Esophagus (tissue), 2 donors: ENCODE measurements around the gene LDHB. TPM values are rescaled to one million over a fixed set of nuclear protein-coding genes. Genes with fewer than 3 reads are reported as not detected.
"Not testable (repeated sequence)": the region's sequence is repeated elsewhere in the genome, so short reads cannot be mapped to it uniquely, and the experiment has no call there.

ENCODE experiments used
- H3K27ac ChIP-seq, 2 donors: one replicate each; pipeline ENCODE4 v1.5.1; 2013; ENCODE audit warnings: low read depth in 2 of 2, mild to moderate bottlenecking in 2 of 2, inconsistent platforms in 1 of 2, low read length in 1 of 2, moderate library complexity in 1 of 2
- H3K27me3 ChIP-seq, 2 donors: one replicate each; pipeline ENCODE4 v1.6.1; 2013; ENCODE audit warnings: low read length in 2 of 2, control low read depth in 1 of 2, mild to moderate bottlenecking in 1 of 2; ENCODE audit not compliant: insufficient read depth in 2 of 2, control insufficient read depth in 1 of 2
- H3K36me3 ChIP-seq, 2 donors: one replicate each; pipeline ENCODE4 v1.6.1; 2013; ENCODE audit warnings: low read length in 1 of 2; ENCODE audit not compliant: control insufficient read depth in 2 of 2, insufficient read depth in 2 of 2
- H3K4me1 ChIP-seq, 2 donors: one replicate each; pipeline ENCODE4 v1.6.1; 2013; ENCODE audit warnings: low read length in 1 of 2; ENCODE audit not compliant: control insufficient read depth in 2 of 2, insufficient read depth in 2 of 2
- H3K4me3 ChIP-seq, 2 donors: one replicate each; pipeline ENCODE4 v1.5.1; 2013; ENCODE audit warnings: low read length in 2 of 2, mild to moderate bottlenecking in 2 of 2, low read depth in 1 of 2, moderate library complexity in 1 of 2
- H3K9me3 ChIP-seq, 2 donors: one replicate each; pipeline ENCODE4 v1.6.1; 2013; ENCODE audit warnings: mild to moderate bottlenecking in 2 of 2, low read depth in 1 of 2, low read length in 1 of 2, moderate library complexity in 1 of 2; ENCODE audit not compliant: control insufficient read depth in 2 of 2, insufficient read depth in 1 of 2
- WGBS, 2 donors: extraction: QIAGEN DNeasy Blood & Tissue Kit; methylation state at CpG; one replicate each; pipeline ENCODE4 v1.1.7; 2013; 5-methylcytosine and 5-hydroxymethylcytosine counted together
- polyA plus RNA-seq, 2 donors: library from polyadenylated mRNA; stranded (reverse); fragments of 200-250 nt; gene quantifications; one replicate each; pipeline ENCODE4 v1.2.3, GENCODE V29; 2013
- donor health status: healthy with polysubstance abuse.
- donor health status: Bipolar disorder and iron deficiency.

Gene LDHB
- polyA plus RNA-seq, 2 donors: 92.1 to 193 TPM

- Histone ChIP-seq H3K27me3 (no peaks in the 10 kb centered on the region), H3K27ac (no peak overlapping the region), H3K36me3 (no peaks in the 10 kb centered on the region), H3K9me3 (no peaks in the 10 kb centered on the region), H3K4me1 (no peaks in the 10 kb centered on the region), H3K4me3 (no peak overlapping the region)
- WGBS, 2 donors: 72 to 81% methylated on average over 3 of the region's 3 CpGs
Measured at GRCh38 chr12:21683115-21683514, 25.5 kb upstream of the LDHB start.

- Histone ChIP-seq H3K4me1 (no peaks in the 10 kb centered on the region), H3K27me3 (no peaks in the 10 kb centered on the region), H3K4me3 (no peak overlapping the region), H3K27ac (no peak overlapping the region), H3K36me3 (no peaks in the 10 kb centered on the region), H3K9me3 (no peaks in the 10 kb centered on the region)
- 29 to 48% methylated on average over 1 of the region's 1 CpG for WGBS, 2 donors
Measured at GRCh38 chr12:21678959-21679358, 21.3 kb upstream of the LDHB start.

- H3K36me3 ChIP-seq: no peaks in the 10 kb centered on the region
- H3K4me3 ChIP-seq: no peak overlapping the region
- H3K9me3 ChIP-seq: no peaks in the 10 kb centered on the region
- no peaks in the 10 kb centered on the region for H3K27me3 ChIP-seq
- no peak overlapping the region for H3K27ac ChIP-seq
- whole genome bisulfite sequencing, 2 donors: 65 to 66% methylated on average over 7 of the region's 7 CpGs
- no peaks in the 10 kb centered on the region for H3K4me1 ChIP-seq
Measured at GRCh38 chr12:21677622-21678277, 20.1 kb upstream of the LDHB start.

GRCh38 chr12:21677204-21677603, 19.6 kb upstream of the LDHB start:
- Histone ChIP-seq H3K9me3 (no peaks in the 10 kb centered on the region), H3K4me3 (no peak overlapping the region), H3K27ac (no peak overlapping the region), H3K27me3 (no peaks in the 10 kb centered on the region), H3K36me3 (no peaks in the 10 kb centered on the region), H3K4me1 (no peaks in the 10 kb centered on the region)
- 90 to 91% methylated on average over 13 of the region's 13 CpGs for WGBS, 2 donors

GRCh38 chr12:21676776-21677175, 19.1 kb upstream of the LDHB start:
- no peaks in the 10 kb centered on the region for H3K36me3 ChIP-seq
- no peaks in the 10 kb centered on the region for H3K4me1 ChIP-seq
- no peak overlapping the region for H3K27ac ChIP-seq
- H3K9me3 ChIP-seq: no peaks in the 10 kb centered on the region
- 85 to 88% methylated on average over 3 of the region's 3 CpGs for WGBS, 2 donors
- no peak overlapping the region for H3K4me3 ChIP-seq
- no peaks in the 10 kb centered on the region for H3K27me3 ChIP-seq

GRCh38 chr12:21675641-21676040, 18.0 kb upstream of the LDHB start:
- Histone ChIP-seq H3K9me3 (no peaks in the 10 kb centered on the region), H3K4me1 (no peaks in the 10 kb centered on the region), H3K27ac (no peak overlapping the region), H3K4me3 (no peak overlapping the region), H3K27me3 (no peaks in the 10 kb centered on the region), H3K36me3 (no peaks in the 10 kb centered on the region)
- 57 to 67% methylated on average over 3 of the region's 3 CpGs for WGBS, 2 donors

- Histone ChIP-seq H3K9me3 (no peaks in the 10 kb centered on the region), H3K27ac (no peak overlapping the region), H3K27me3 (no peaks in the 10 kb centered on the region), H3K4me3 (no peak overlapping the region), H3K4me1 (no peaks in the 10 kb centered on the region), H3K36me3 (no peaks in the 10 kb centered on the region)
- 79 to 90% methylated on average over 5 of the region's 5 CpGs for WGBS, 2 donors
Measured at GRCh38 chr12:21675096-21675495, 17.5 kb upstream of the LDHB start.

GRCh38 chr12:21673830-21674552, 16.3 kb upstream of the LDHB start:
- not testable (repeated sequence) for H3K27me3 ChIP-seq, H3K9me3 ChIP-seq, H3K4me3 ChIP-seq, H3K36me3 ChIP-seq, H3K4me1 ChIP-seq, H3K27ac ChIP-seq
- WGBS, 2 donors: 97 to 98% methylated on average over 26 to 39 of the region's 39 CpGs

GRCh38 chr12:21672146-21672545, 14.5 kb upstream of the LDHB start:
- no peak overlapping the region for H3K27ac ChIP-seq

GRCh38 chr12:21666722-21667121, 9.1 kb upstream of the LDHB start:
- Histone ChIP-seq H3K27ac (no peak overlapping the region), H3K36me3 (no peaks in the 10 kb centered on the region), H3K4me1 (no peaks in the 10 kb centered on the region), H3K27me3 (no peaks in the 10 kb centered on the region), H3K9me3 (no peaks in the 10 kb centered on the region), H3K4me3 (no peak overlapping the region)
- WGBS, 2 donors: 22 to 28% methylated on average over 4 of the region's 4 CpGs

More at GRCh38 chr12:21672146-21672545, 14.5 kb upstream of the LDHB start:
- no peaks in the 10 kb centered on the region for H3K4me1 ChIP-seq
- no peaks in the 10 kb centered on the region for H3K27me3 ChIP-seq
- no peak overlapping the region for H3K4me3 ChIP-seq
- 26 to 30% methylated on average over 1 of the region's 1 CpG for WGBS, 2 donors
- H3K36me3 ChIP-seq: no peaks in the 10 kb centered on the region
- H3K9me3 ChIP-seq: no peaks in the 10 kb centered on the region
